HG03095 (cell line): ENCODE measurements around the gene OR6C70.

ENCODE experiments used
- ATAC-seq: cut with Tn5 transposase; IDR thresholded peaks from one replicate; pipeline ENCODE4 v1.9.1; 2021; ENCODE audit warnings: moderate library complexity; ENCODE audit not compliant: unreplicated experiment

Gene OR6C70

GRCh38 chr12:55420307-55420962 is 49.5 kb downstream of the OR6C70 start:
- no peak for ATAC-seq
